Medulla oblongata (tissue), 1 donor: Measurements from ENCODE around the gene SLC2A1.
"Not testable (repeated sequence)": the region's sequence is repeated elsewhere in the genome, so short reads cannot be mapped to it uniquely, and the experiment has no call there.

Source experiments
- DNase-seq: peaks from one replicate; pipeline ENCODE4 v3.0.0-alpha.2; 2015; ENCODE audit errors: extremely low spot score

Gene SLC2A1

DNA sequence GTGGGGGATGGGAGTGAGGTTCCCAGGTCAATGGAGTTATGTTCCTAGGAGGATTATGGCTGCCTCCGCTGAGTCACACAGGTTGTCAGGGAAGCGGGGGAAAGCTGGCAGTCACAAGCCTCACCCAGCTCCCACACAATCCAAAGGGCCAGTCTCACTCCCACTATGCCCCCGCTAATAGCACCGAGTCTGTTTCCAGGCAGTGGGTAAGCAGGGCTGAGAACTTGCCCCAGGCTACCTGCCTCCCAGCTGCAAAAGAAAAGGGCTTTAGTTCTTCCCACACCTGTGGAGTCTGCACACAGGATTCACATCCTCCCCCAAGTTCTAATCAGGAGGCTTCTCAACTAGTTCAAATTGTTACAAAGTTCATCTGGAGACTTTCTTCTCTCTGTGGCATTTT, 58.7 kb downstream of the SLC2A1 start:
- DNase-seq, result not testable (repeated sequence)

DNA sequence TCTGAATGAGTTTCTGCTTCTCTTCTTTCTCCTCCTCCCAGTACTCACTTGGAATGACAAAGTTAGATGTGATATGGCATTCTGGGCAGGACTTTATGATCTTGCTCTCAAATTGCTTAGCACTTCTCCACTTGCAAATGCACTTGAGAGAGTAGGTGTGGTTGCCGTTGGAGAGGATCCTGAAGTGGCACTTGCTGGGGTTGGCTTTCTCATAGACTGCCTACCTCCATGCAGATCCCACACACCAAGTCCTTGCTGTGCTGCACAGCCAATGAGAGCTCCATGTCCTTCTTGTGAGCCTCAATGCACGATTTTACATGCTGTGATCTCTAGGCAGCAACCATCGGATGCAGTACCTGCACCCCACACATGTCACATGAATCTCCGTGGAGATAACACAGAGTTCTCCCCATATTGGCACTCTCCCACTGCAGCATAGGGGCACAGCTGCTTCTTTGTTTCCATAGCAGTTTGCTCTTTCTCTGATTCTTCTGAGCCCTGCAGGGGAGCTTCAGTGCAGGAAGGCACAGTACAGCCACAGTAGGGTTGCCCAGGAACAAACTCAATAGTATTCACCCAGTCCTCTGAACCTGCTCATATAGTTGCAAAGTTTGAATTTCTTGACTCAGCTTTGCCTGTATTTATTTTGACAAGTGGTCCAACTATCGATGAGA, 67.1 kb downstream of the SLC2A1 start:
- peak; percentile 12 for DNase-seq

DNA sequence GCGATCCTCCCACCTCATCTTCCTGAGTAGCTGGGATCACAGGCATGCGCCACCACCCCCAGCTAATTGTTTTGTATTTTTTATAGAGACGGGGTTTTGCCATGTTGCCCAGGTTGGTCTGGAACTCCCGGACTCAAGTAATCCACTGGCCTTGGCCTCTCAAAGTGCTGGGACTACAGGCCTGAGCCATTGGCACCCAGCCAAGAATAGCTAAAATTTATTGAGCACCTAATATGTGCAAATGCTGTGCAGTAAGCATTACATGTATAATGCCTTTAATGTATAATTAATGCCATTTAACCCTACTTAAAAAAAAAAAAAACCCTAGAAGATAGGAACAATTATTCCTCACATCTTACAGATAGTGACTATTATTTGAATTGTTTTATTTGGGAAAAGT, 69.4 kb downstream of the SLC2A1 start:
- DNase-seq, result no peak

DNA sequence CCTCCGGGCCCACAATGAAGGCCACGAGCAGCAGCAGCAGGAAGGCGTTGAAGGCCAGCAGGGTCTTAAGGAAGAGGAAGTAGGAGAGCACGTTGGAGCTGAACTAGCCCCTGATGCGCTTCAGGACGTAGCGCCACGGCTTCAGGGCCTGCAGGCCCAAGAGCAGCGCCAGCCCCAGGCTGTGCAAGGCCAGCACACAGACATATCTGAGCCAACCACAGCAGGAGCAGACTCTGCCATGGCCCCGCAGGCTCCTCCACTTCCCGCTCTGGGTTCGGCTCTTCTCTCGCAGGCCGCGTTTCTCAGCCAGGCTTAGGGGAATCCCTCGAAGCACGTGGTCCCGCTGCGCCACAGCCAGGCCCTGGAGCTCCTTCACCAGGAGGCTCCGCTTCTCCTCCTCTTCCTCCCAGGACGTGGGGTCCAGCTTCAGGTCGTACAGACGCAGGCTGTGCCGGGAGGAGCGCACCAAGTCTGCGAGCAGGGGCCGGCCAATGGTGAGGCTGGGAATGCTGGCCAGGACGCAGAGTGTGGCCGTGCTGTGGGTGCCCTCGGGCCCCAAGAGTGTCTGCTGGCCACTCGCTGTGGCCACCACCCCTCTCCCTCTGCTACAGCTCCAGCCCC, 70.5 kb downstream of the SLC2A1 start:
- no peak for DNase-seq

DNA sequence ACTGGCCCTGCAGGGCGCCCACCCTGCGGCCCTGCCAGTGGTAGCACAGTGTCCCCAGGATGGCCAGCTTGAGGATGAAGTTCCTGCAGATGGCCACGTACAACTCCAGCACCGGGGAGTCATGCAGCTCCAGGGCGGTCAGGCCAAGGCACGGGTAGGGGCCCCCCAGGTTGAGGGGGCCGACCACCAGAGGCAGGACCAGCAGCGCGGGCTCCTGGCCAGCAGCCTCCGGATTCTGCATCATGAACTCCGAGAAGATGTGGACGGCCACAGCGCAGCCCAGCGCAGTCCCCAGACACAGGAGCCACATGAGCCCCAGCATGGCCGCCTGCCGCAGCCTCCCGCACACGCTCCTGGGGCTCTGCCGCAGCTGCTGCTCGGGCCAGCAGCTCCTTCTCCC, 71.3 kb downstream of the SLC2A1 start:
- no peak for DNase-seq

DNA sequence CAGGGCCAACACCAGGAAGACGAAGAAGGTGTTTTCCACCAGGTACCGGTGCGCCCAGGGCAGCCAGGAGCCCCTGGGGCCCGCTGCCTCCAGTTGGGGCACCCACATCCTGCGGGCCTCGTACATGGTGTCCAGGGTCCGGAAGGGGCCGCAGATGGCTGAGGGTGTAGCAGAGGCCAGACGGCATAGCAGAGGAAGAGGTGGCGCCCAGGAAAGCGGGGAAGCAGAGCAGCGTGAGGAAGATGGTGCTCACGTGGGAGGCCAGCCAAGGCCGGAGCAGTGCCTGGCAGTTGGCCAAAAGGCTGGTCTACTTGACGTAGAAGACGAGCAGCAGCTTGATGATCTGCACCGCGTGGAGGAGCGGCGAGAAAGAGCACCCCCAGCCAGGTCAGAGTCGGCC, 71.9 kb downstream of the SLC2A1 start:
- no peak for DNase-seq

DNA sequence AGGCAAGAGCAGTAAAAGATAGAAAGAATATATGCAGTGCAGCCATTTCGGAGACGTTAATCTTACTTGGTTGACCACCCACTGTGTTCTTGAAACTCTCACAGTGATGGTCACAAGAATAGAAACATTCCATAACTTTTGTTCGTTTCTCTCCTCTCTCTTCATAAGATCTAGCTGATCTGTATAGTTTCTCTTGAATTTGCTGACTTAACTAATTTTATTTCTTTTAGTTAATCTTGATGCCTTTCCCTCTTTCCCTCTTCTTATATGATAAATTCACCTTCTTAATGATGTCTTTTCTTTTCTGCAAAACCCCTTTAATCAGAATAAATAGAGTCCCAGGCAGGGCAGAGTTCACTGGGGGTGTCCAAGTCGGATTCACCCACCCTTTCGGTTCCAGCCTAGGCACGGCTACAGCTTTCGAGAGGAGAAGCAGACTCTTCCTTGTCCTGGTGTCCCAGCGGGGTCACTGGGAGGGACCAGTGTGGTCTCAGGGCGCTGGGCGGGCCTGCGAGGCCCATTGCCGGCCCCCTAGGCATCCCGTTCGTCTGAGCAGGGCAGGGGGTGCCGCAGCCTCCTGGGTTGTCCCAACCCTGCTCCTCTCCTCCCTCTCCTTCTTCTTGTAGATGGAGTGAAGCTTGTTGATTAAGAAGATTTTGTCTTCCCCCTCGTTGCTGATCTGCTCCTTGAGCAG, 72.5 kb downstream of the SLC2A1 start:
- no peak for DNase-seq

DNA sequence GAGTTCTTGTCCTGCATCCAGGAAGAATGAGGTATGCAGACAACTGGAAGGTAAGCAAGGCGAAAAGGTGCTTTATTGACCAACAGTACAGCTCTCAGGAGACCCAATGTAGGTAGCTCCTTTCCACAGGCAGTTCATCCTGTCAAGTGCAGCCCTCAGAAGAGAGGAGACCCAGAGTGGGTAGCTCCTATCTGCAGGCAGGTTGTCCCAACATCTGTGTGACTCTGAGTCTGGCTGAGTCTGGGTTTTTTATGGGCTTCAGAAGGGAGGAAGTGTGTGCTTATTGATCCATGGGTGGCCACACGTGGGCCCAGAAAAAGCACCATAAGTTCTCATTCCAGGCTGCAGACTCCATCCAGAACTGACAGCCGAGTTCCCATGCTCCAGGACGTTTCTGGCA, 78.3 kb downstream of the SLC2A1 start:
- DNase-seq, result no peak

DNA sequence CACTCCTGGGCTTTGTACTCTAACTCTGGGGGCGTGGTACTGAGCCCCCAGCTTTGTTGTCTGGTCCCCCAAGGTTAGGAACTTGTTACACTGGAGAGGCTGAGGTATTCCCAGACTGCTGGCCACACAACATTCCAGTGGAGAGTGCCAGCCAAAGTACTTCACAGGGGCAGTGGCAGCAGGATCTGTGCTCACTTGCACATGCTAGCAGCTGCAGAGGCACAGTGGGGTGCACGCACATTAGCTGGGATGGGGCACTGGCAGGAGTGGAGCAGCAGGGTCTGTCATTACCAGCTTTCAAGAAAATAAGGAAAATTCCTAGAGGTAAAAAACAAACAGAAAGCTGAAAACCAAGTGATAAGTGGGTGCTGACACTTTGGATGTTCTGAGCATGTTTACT, 81.3 kb downstream of the SLC2A1 start:
- DNase-seq, result no peak

DNA sequence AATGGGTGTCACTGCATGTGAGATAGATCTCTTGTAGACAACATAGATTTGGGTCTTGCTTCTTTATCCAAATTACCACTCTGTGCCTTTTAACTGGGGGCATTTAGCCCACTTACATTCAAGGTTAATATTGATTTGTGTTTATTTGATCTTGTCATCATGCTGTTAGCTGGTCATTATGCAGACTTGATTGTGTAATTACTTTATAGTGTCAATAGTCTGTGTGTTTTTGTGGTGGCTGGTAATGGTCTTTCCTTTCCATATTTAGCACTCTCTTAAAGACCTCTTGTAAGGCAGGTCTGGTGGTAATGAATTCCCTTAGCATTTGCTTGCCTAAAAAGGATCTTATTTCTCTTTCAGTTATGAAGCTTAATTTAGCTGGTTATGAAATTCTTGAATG, 82.7 kb downstream of the SLC2A1 start:
- no peak for DNase-seq
